HEK293T (cell line): ENCODE data around the gene PSMA8.
"Not testable (repeated sequence)": the region's sequence is repeated elsewhere in the genome, so short reads cannot be mapped to it uniquely, and the experiment has no call there.

Experiments
- CTCF ChIA-PET: fragments of 350-600 bp; formaldehyde crosslinking; extraction: SDS; loops from one replicate; lab custom pipeline; 2021; ENCODE audit warnings: antibody characterized with exemption, inconsistent platforms; lab: Yijun Ruan, JAX
- POLR2A ChIA-PET: fragments of 350-600 bp; formaldehyde crosslinking; extraction: SDS; loops from one replicate; lab custom pipeline; 2020; ENCODE audit warnings: antibody characterized with exemption, inconsistent platforms; lab: Yijun Ruan, JAX
- DNase-seq: peaks from one replicate; pipeline ENCODE4 v3.0.0; 2012; ENCODE audit warnings: mixed read lengths; ENCODE audit errors: extremely low spot score
- ARNT ChIP-seq: fragments of 450-650 bp; IDR thresholded peaks from 2 replicates; pipeline ENCODE4 v1.6.1; 2017; ENCODE audit warnings: mild to moderate bottlenecking
- BHLHE40 ChIP-seq: fragments of 450-650 bp; IDR thresholded peaks from 2 replicates; pipeline ENCODE4 v1.6.1; 2016; ENCODE audit warnings: mild to moderate bottlenecking, moderate library complexity, borderline replicate concordance
- CTBP1 ChIP-seq: fragments of 450-650 bp; IDR thresholded peaks from 2 replicates; pipeline ENCODE4 v1.6.1; 2016; ENCODE audit warnings: borderline replicate concordance
- ELF4 ChIP-seq: fragments of 450-650 bp; IDR thresholded peaks from 2 replicates; pipeline ENCODE4 v1.6.1; 2017; ENCODE audit warnings: antibody characterized with exemption
- FOXA1 ChIP-seq: fragments of 450-650 bp; IDR thresholded peaks from 2 replicates; pipeline ENCODE4 v1.6.1; 2016; ENCODE audit warnings: mild to moderate bottlenecking
- FOXK2 ChIP-seq: fragments of 450-650 bp; IDR thresholded peaks from 2 replicates; pipeline ENCODE4 v1.6.1; 2016; ENCODE audit warnings: mild to moderate bottlenecking
- FOXM1 ChIP-seq: fragments of 450-650 bp; IDR thresholded peaks from 2 replicates; pipeline ENCODE4 v1.6.1; 2017; ENCODE audit warnings: mild to moderate bottlenecking, borderline replicate concordance
- HDGF ChIP-seq: fragments of 450-650 bp; IDR thresholded peaks from 2 replicates; pipeline ENCODE4 v1.6.1; 2017; ENCODE audit warnings: antibody characterized with exemption, borderline replicate concordance
- L3MBTL2 ChIP-seq: fragments of 450-650 bp; conservative IDR thresholded peaks from 2 replicates; pipeline ENCODE4 v1.6.1; 2016; ENCODE audit warnings: mild to moderate bottlenecking
- LEF1 ChIP-seq: fragments of 450-650 bp; IDR thresholded peaks from 2 replicates; pipeline ENCODE4 v1.6.1; 2017; ENCODE audit warnings: mild to moderate bottlenecking, borderline replicate concordance
- NFRKB ChIP-seq: fragments of 450-650 bp; IDR thresholded peaks from 2 replicates; pipeline ENCODE4 v1.6.1; 2016; ENCODE audit warnings: mild to moderate bottlenecking, moderate library complexity
- PKNOX1 ChIP-seq: fragments of 450-650 bp; IDR thresholded peaks from 2 replicates; pipeline ENCODE4 v1.6.1; 2016
- SP1 ChIP-seq: fragments of 450-650 bp; IDR thresholded peaks from 2 replicates; pipeline ENCODE4 v1.6.1; 2017
- SUZ12 ChIP-seq: fragments of 450-650 bp; IDR thresholded peaks from 2 replicates; pipeline ENCODE4 v1.6.1; 2016; ENCODE audit warnings: mild to moderate bottlenecking
- TARDBP ChIP-seq: fragments of 450-650 bp; IDR thresholded peaks from 2 replicates; pipeline ENCODE4 v1.6.1; 2016
- ZNF384 ChIP-seq: fragments of 450-650 bp; IDR thresholded peaks from 2 replicates; pipeline ENCODE4 v1.6.1; 2016

Gene PSMA8

DNA sequence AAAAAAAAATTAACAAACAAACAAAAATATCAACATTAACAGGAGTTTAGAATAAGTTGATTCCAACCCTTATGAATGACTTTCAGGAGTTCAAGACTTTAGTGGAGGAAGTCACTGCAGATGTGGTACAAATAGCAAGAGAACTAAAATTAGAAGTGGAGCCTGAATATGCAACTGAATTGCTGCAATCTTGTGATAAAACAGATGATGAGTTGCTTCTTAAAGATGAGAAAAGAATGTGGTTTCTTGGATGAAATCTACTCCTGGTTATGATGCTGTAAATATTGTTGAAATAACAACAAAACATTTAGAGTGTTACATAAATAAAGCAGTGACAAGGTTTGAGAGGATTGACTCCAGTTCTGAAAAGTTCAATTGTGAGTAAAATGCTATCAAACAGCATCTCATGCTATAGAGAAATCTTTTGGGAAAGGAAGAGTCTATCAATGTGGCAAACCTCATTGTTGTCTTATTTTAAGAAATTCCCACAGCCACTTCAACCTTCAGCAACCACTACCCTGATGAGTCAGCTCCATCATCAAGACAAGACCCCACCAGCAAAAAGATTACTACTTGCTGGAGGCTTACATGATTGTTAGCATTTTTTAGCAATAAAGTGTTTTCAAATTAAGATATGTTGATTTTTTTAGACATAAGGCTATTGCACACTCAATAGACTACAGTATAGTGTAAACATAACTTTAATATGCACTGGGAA lies 49.9 kb downstream of the PSMA8 start:
- no peak for DNase-seq
- CTCF ChIA-PET = no interaction called here
- TF ChIP-seq PKNOX1 (no peak), ARNT (no peak), SUZ12 (no peak), FOXA1 (no peak), FOXK2 (no peak), SP1 (no peak), LEF1 (no peak), TARDBP (no peak)
- POLR2A ChIA-PET = no interaction called here

GRCh38 chr18:26185267-26185666 lies 51.6 kb downstream of the PSMA8 start:
- no peak for TF ChIP-seq LEF1
- TF ChIP-seq PKNOX1 = peak; percentile 91
- TF ChIP-seq NFRKB = no peak
- POLR2A ChIA-PET = no interaction called here
- peak; percentile 50 for DNase-seq
- CTCF ChIA-PET = no interaction called here

GRCh38 chr18:26190506-26190905 lies 56.8 kb downstream of the PSMA8 start:
- POLR2A ChIA-PET = no interaction called here
- CTCF ChIA-PET = no interaction called here
- no peak for DNase-seq
- no peak for TF ChIP-seq SP1
- TF ChIP-seq ARNT = no peak
- TF ChIP-seq NFRKB = no peak

- POLR2A ChIA-PET = no interaction called here
- TF ChIP-seq ARNT = no peak
- TF ChIP-seq ELF4 = no peak
- no peak for TF ChIP-seq L3MBTL2
- no peak for TF ChIP-seq NFRKB
- TF ChIP-seq ZNF384 = no peak
- TF ChIP-seq SUZ12 = no peak
- TF ChIP-seq TARDBP = no peak
- TF ChIP-seq HDGF = no peak
- TF ChIP-seq BHLHE40 = no peak
- TF ChIP-seq SP1 = no peak
- TF ChIP-seq FOXM1 = no peak
- TF ChIP-seq FOXK2 = no peak
- TF ChIP-seq LEF1 = no peak
- no peak for TF ChIP-seq CTBP1
- TF ChIP-seq PKNOX1 = no peak
- no peak for TF ChIP-seq FOXA1
- CTCF ChIA-PET = no interaction called here
- DNase-seq = no peak
Measured at GRCh38 chr18:26192233-26192632, 58.6 kb downstream of the PSMA8 start.

- DNase-seq = no peak
- ChIA-PET CTCF (no interaction called here), POLR2A (no interaction called here)
- TF ChIP-seq TARDBP (no peak), L3MBTL2 (no peak), ELF4 (no peak), HDGF (no peak), NFRKB (no peak), CTBP1 (no peak), ZNF384 (no peak), FOXM1 (no peak), SUZ12 (no peak), PKNOX1 (no peak), LEF1 (no peak), BHLHE40 (no peak), SP1 (no peak), FOXA1 (no peak)
Measured at GRCh38 chr18:26196605-26197004, 62.9 kb downstream of the PSMA8 start.

- CTCF ChIA-PET, DNase-seq, POLR2A ChIA-PET: not testable (repeated sequence)
Measured at GRCh38 chr18:26202001-26202400, 68.3 kb downstream of the PSMA8 start.

GRCh38 chr18:26205318-26205717 lies 71.6 kb downstream of the PSMA8 start:
- POLR2A ChIA-PET = no interaction called here
- DNase-seq = no peak
- CTCF ChIA-PET = no interaction called here
- TF ChIP-seq HDGF = no peak
